Activated gamma-delta T cell treated with anti-CD3 and anti-CD28 coated beads, Interleukin-2, amount 50 U/mL, for 16 hours (primary cell): ENCODE data around the gene PCDHGB4.
"Not testable (repeated sequence)": the region's sequence is repeated elsewhere in the genome, so short reads cannot be mapped to it uniquely, and the experiment has no call there.

ENCODE experiments used
- DNase-seq: peaks from one replicate; pipeline ENCODE4 v3.0.0-alpha.2; 2020; ENCODE audit warnings: low read depth

The PCDHGB4 gene

DNA sequence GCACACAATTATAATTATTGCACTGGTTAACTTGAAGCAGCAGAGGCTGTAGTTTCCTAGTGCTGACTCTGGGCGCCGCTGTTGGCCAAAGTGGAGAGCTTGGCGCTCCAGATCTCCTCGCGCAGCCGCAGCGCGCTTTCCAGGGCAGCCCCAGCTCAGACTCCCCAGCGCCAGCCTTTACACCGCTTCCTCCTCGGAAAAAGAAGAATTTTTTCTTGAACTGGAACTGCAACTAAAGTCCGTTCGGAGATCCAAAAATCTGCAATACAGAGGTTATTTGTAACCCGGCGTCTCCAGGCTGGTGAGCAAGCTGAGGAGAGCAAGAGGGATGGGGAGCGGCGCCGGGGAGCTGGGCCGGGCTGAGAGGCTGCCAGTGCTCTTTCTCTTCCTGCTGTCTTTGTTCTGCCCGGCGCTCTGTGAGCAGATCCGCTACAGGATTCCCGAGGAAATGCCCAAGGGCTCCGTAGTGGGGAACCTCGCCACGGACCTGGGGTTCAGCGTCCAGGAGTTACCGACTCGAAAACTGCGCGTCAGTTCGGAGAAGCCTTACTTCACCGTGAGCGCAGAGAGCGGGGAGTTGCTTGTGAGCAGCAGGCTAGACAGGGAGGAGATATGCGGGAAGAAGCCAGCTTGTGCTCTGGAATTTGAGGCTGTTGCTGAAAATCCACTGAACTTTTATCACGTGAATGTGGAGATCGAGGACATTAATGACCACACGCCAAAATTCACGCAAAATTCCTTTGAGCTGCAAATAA is at the start of gene PCDHGB4:
Gene PCDHGB4, plus strand, starts transcription at position 142 of the 755 bp plus-strand sequence. Its CDS starts 187 bp downstream, at position 329.
- not testable (repeated sequence) for DNase-seq

- no peak for DNase-seq
These were observed 48.8 kb upstream of the PCDHGB4 start, which contains the start of gene PCDHGA2 for GRCh38 chr5:141338538-141339306. TSS of gene PCDHGA2 (plus strand) at chr5:141338760.

DNA sequence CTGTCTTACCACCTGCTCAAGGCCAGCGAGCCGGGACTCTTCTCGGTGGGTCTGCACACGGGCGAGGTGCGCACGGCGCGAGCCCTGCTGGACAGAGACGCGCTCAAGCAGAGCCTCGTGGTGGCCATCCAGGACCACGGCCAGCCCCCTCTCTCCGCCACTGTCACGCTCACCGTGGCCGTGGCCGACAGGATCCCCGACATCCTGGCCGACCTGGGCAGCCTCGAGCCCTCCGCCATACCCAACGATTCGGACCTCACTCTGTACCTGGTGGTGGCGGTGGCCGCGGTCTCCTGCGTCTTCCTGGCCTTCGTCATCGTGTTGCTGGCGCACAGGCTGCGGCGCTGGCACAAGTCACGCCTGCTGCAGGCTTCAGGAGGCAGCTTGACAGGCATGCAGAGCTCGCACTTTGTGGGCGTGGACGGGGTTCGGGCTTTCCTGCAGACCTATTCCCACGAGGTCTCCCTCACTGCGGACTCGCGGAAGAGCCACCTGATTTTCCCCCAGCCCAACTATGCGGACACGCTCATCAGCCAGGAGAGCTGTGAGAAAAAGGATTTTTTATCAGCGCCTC is 46.6 kb upstream of the PCDHGB4 start:
- DNase-seq, result not testable (repeated sequence)

DNA sequence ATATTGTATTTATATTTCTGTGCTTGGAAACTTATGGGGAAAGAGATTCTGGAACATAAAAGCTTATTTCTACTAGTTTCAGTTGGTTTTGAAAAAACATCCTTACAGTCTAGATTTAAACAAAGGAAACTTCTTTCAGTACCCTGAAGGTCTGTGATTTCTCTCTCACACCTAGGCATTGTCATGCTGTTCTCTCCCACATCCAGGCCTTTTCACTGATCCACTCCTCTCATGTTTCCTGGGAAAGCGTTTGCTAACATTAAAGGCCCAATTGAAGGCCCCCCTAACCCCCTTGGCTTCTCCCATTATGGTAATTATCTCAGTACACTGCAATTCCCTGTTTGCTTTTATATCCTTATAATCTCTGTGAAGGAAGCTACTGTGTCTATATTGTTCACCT is 44.7 kb upstream of the PCDHGB4 start:
- DNase-seq, result no peak

DNA sequence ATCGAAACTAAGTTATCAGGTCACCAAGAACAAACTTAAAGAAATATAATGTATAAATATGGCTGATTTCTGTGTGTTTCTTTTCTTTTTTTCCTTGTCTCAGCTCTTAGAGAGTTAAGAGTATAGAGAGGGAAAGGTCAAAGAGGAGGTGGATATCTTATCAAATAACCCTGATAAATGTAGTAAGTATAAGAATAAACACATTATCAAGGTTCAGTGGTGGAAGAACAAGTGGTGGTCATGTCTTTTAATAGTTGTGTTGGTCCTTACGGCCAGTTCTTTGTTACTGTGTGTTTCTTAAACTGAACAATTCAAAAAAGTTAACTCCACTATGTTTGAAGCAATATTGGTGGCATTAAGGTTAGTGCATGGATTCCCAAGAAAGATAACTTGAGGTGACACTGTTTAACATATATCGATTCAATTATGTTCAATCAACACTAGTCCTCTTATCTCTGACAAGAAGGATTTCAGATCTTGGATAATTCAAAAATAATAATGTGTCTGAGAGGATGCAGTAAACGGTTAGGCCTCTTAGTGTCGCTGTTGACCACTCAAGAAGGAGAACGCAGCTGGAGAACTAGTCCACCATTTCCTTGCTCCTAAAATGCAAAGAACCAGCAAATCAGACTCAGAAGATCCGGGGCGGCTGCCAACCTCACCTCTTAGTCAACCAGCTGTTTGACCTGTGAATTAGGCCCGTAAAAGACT is 44.1 kb upstream of the PCDHGB4 start, which contains the start of gene PCDHGA3:
Gene PCDHGA3, plus strand, starts transcription at position 588 of the 711 bp plus-strand sequence. CDS start 205 bp downstream, outside the sequence.
- DNase-seq, result no peak

GRCh38 chr5:141343953-141344463 is 43.5 kb upstream of the PCDHGB4 start:
- no peak for DNase-seq

DNA sequence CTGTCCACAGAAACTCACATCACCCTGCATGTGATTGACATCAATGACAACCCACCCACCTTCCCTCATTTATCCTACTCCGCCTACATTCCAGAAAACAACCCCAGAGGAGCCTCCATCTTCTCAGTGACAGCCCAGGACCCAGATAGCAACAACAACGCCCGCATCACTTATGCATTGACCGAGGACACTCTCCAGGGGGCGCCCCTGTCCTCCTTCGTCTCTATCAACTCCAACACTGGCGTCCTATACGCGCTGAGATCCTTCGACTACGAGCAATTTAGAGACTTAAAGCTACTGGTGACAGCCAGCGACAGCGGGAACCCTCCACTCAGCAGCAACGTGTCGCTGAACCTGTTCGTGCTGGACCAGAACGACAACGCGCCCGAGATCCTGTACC is 42.2 kb upstream of the PCDHGB4 start:
- DNase-seq, result no peak

GRCh38 chr5:141346017-141346416 is 41.5 kb upstream of the PCDHGB4 start:
- DNase-seq, result not testable (repeated sequence)

DNA sequence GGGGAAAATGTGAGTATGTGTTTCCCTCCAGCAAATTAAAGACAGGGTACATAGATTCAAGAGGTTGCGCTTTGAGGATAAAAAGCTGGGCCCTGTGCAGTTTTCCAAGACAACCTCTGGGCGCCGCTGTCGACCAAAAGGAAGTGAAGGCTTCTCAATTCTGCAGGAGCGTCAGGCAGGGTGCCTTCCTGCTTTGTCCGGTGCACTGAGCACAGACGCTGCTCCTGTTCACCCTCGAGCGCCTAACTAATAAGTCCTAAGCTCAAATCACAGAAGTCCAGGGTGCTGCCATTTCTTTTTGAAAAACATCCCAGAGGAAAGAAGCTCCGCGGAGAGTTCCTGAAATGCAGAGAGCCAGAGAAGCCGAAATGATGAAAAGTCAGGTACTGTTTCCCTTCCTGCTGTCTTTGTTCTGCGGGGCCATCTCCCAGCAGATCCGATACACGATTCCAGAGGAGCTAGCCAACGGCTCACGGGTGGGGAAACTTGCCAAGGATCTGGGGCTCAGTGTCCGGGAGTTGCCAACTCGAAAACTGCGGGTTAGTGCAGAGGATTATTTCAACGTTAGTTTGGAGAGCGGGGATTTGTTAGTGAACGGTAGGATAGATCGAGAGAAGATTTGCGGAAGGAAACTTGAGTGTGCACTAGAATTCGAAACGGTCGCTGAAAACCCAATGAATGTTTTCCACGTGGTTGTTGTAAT is 37.4 kb upstream of the PCDHGB4 start, which contains the start of gene PCDHGB1:
Gene PCDHGB1, plus strand, starts transcription at position 183 of the 703 bp plus-strand sequence. Its CDS starts 162 bp downstream, at position 345.
- no peak for DNase-seq

GRCh38 chr5:141351591-141351990 is 35.9 kb upstream of the PCDHGB4 start:
- DNase-seq, result no peak

GRCh38 chr5:141354900-141355469 is 32.5 kb upstream of the PCDHGB4 start, which contains the start of gene PCDHGA4:
TSS of gene PCDHGA4 (plus strand) at chr5:141355021. CDS start at chr5:141355108, 87 bp downstream.
- no peak for DNase-seq

- DNase-seq, result no peak
These were observed 31.9 kb upstream of the PCDHGB4 start for GRCh38 chr5:141355641-141356040.

GRCh38 chr5:141356133-141356532 is 31.4 kb upstream of the PCDHGB4 start:
- DNase-seq, result no peak

- DNase-seq, result no peak
These were observed 30.5 kb upstream of the PCDHGB4 start for GRCh38 chr5:141356950-141357349.

DNA sequence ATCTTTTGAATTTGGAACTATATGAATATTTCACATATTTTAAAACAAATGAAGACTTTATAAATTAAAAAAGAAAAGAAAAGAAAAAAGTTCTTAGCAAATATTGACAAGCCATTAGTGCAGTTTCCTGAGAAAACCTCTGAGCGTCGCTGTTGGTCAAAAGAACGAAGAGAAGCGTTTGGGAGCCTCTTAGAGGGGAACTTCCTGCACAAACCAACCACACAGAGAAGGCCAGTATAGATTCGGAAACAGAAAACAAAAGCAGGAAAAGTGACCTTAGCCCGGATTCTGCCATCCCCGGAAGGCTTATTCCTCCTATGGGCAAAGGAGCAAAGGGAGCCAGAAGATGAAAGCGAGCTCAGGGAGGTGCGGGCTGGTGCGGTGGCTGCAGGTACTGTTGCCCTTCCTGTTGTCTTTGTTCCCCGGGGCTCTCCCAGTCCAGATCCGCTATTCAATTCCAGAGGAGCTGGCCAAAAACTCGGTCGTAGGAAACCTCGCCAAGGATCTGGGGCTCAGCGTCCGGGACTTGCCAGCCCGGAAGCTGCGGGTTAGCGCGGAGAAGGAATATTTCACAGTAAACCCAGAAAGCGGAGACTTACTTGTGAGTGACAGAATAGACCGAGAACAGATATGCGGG is 27.6 kb upstream of the PCDHGB4 start, which contains the start of gene PCDHGB2:
Gene PCDHGB2, plus strand, starts transcription at position 205 of the 637 bp plus-strand sequence. Its CDS starts 142 bp downstream, at position 347.
- DNase-seq, result no peak

DNA sequence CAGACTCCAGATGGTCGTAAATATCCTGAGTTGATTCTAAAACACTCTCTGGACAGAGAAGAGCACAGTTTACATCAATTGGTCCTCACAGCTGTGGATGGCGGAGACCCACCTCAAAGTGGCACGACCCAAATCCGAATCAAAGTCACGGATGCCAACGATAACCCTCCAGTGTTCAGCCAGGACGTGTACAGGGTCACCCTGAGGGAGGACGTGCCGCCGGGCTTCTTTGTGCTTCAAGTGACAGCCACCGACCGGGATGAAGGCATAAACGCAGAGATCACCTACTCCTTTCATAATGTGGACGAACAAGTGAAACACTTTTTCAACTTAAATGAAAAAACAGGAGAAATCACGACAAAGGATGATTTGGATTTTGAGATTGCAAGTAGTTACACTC is 26.8 kb upstream of the PCDHGB4 start:
- no peak for DNase-seq

- no peak for DNase-seq
These were observed 24.8 kb upstream of the PCDHGB4 start for GRCh38 chr5:141362719-141363118.

DNA sequence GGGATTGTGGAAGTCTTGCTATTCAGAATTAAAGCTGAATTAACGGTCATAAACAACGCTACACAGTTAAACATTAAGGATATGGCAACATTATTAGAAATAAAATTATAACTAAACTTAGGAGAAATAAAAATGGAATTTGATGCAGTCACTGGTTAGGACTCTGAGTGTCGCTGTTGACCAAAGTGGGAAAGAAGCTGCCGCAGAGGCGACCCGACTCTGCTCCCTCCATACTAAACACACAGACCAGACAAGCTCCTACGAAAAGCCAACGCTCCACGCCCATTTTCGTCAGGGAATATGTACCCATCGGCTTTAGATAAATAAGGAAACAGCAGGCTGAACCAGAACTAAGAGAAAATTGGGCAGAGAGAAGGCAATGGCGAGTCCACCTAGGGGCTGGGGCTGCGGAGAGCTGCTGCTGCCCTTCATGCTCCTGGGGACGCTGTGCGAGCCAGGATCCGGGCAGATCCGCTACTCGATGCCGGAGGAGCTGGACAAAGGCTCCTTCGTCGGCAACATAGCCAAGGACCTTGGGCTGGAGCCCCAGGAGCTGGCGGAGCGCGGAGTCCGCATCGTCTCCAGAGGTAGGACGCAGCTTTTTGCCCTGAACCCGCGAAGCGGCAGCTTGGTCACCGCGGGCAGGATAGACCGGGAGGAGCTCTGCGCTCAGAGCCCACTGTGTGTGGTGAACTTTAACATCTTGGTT is 23.4 kb upstream of the PCDHGB4 start, which contains the start of gene PCDHGA5:
Gene PCDHGA5, plus strand, starts transcription at position 211 of the 709 bp plus-strand sequence. Its CDS starts 169 bp downstream, at position 380.
- no peak for DNase-seq
